NCI-H510A (cell line): ENCODE measurements around the gene STK32B.

Source experiments
- DNase-seq: peaks from one replicate; lab custom pipeline; 2025; lab: John Stamatoyannopoulos, UW

Gene STK32B

DNA sequence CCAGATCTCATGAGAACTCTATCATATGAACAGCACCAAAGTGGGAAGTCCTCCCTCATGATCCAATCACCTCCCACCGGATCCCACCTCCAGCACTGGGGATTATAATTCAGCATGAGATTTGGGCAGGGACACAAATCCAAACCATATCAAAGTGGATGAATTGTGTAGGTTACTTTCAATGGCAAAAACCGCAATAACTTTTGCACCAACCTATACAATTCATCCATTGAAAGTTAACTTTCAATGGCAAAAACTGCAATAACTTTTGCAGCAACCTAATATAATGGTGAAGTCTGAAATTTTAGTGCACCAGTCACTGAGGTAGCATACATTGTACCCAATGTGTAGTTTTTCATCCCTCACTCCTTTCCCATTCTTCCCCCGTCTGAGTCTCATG, 16.6 kb downstream of the STK32B start:
- DNase-seq: no peak

DNA sequence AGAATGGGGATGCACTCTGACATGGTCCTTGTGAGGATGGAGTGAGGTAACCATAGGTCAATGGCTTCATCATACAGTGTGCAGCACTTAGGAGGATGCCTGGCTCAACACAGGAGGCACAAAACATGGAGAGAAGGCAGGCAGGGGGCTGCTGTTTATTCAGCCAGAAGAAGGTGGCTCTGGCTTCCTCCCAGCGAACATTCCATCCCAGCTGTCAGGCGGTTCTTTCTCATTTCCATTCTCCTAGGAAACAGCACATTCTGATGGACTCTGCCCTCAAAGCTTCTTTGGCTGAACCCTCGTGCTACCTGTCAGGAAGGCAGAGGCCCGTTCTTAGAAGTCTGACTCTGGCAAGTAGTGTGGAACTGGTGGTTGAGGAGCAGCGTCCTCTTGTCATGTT, 18.6 kb downstream of the STK32B start:
- DNase-seq: no peak

DNA sequence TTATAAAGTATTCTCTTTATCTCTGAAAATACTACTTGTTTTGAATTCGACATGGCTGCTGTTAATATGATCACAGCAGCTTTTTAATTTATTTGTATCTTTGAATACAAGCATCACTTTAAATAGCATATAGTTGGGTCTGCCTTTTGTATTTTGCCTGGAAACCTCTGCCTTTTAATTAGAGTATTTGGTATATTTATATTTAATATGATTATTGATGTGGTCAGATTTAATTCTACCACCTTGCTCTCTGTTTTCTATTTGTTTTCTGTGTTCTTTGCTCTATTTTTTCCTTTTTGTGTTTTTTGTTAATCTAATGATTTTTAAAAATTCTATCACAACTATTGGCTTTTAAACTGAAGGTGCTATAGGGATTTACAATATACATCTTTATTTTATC, 21.7 kb downstream of the STK32B start:
- no peak for DNase-seq

DNA sequence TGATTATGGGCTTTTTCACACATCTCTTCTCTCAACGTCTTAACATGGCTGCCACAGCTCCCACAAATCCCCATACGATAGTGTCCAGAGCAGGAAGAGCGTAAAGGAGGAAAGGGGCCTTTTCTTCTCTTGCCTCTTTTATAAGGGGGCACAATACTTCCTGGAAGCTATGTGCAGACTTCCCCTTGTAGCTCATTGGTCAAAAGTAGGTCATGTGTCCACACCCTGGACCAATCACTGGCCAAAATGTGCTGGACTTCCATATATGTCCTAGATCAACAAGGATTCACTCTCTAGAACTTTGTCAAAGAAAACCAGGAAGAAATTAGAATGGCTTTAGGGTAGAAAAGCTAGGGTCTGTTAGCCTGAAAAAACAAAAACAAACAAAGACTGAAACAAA, 26.7 kb downstream of the STK32B start:
- DNase-seq: no peak

DNA sequence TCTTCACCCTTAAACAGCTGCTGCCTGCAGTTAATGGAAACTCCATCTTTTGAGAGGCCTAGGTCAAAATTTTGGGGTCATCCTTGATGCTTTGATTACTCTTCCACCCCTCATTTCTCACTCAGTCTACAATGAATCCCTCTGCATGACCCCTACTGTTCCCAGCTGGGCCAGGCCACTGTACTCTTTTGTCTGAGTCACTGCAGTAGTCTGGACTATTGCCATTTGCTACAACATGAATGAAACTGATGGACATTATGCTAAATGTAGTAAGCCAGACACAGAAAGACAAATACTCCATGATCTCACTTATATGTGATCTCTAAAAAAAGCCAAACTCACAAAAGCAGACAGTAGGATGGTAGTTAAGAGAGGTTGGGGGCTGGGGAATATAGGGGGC, 28.3 kb downstream of the STK32B start:
- no peak for DNase-seq

DNA sequence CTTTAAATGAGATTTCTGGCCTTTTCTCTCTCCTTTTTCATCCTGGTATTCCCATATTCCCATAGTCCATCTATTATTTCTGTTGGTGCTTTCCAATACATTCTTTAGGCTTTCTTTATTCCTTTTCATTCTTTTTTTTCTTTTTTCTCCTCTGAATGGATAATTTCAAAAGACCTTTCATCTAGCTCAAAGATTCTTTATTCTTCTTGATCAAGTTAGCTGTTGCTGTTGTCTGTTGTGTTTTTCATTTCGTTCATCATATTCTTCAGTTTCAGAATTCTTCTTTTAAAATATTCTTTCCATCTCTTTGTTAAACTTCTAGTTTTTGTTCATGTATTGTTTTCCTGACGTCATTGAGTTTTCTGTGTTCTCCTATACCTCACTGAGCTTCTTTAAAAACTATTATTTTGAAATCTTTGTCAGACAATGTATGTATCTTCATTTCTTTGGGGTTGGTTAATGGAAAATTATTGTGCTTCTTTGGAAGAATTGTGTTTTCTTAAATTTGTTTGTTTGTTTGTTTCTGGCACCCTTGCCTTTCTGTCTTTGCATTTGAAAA, 30.2 kb downstream of the STK32B start:
- no peak for DNase-seq

DNA sequence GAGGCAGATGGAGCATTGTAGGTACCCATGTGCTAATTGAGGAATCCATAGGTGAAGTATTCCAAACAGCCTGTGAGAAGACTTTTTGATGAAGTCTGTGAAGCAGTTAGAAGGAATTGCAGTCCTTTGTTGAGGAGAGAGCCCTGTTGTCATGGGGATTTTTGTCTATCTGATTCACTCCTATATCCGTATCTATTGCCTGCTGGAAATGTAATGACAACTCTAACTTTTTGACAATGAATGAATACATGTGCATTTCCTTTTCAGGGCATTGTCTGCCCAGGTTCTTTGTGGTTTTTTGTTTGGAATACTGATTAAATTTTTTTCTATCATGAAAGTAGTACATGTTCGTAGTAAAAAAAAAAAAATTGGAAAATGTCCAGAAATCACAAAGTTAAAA, 31.1 kb downstream of the STK32B start:
- no peak for DNase-seq

DNA sequence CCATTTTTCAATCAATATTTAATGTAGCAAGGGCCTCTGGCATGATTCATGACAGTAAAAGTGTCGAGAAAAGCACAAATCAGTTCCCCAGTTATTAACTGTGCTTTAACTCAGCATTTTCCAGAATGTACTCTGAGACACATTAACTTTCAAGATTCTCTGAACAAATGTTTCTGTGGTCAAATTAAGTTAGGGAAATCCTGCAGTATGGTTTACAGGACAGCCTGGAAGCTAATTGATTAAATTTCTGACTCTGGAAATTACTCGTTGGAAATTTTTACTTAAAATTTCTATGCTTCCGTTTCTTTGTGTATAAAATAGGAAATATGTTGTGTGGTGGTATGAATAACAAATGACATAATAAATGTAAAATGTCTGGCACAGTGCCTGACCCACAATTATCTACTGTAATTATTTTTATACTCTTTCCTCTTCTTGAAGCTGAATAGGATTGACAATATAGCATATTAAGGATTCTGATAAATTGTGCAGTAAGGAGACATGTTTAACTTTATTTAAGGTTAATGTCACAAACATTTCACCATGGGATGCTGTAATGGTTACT, 33.7 kb downstream of the STK32B start:
- no peak for DNase-seq

DNA sequence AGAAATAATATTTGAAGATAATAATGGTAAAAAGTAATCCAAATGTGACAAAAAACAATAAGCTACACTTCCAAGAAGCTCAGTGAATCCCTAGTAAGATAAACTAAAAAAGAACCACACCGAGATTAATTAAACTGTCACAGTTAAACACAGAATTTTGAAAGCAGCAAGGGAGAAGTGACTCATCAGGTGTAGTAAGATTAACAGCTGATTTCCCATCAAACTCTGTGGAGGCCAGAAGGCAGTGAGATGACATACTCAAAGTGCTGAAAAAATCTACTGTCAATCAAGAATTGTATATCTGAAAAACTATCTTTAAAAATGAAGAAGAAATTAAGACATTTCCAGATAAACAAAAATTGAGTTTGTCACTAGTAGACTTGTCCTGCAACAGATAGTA, 35.3 kb downstream of the STK32B start:
- no peak for DNase-seq

DNA sequence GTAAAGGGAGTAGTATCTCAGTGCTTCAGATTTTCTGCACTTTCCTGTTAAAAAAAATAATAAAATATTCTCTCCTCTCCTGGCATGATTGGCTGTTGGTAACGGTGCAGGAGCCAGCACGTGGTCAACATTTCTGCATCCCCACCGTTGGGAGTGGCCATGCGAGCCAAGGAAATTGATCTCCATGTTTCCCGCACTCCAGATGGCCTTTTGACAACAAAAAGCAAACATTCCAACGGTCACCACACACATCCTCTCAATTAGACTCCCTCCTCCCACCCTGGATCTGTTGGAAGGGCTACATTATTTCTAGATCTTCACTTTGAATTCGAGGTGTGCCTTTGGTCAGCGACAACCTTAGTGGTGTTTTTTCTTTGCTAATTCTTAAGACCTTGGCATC, 45.0 kb downstream of the STK32B start:
- no peak for DNase-seq

DNA sequence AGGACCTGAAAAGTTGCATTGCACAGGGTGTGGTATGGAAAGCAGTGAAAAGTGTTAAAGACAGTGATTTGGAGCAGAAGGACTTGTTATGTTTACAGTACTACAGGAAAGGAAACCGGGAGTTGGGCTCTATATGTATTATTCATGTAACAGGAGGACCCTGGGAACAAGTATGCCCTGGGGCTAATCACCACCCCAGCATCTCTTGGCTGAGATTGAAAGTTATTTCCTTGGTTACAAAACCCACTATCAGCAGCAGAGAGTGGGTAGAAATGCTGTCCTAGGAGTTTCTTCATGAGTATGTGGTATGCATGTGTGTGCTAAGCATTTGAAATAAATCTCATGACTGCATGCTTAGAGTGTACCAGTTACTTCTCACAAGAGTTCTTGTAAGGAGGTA, 46.9 kb downstream of the STK32B start:
- no peak for DNase-seq

DNA sequence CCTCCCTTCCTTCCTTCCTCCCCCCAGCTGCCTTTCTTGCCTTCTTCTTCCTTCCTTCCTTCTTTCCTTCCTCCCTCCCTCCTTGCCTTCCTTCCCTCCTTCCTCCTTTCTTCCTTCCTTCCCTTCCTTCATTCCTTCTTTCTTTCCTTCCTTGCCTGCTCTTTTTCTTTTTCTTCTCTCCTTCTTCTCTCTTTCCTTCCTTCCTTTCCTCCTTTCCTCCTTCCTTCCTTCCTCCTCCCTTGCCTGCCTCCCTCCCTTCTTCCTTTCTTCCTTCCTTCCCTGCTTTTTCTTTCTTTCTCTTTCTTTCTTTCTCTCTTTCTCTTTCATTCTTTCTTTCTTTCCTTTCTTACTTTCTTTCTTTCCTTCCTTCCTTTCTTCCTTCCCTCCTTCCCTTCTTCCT, 49.1 kb downstream of the STK32B start:
- no peak for DNase-seq

DNA sequence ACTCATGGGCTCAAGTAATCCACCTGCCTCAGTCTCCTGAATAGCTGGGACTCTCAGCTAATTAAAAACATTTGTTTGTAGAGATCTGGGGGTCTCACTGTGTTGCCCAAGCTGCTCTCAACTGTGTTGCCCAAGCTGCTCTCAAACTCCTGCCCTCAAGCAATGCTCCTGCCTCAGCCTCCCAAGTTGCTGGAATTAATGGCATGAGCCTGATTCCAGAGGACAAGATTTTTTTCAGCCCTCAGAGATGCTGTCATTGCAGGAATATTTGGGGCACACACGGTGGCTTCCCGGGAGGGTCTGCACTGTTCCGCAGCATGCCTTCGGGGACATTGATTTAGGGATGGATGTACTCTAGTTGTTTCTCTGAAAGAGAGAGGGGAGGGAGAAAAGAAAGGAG, 49.7 kb downstream of the STK32B start:
- DNase-seq: no peak

DNA sequence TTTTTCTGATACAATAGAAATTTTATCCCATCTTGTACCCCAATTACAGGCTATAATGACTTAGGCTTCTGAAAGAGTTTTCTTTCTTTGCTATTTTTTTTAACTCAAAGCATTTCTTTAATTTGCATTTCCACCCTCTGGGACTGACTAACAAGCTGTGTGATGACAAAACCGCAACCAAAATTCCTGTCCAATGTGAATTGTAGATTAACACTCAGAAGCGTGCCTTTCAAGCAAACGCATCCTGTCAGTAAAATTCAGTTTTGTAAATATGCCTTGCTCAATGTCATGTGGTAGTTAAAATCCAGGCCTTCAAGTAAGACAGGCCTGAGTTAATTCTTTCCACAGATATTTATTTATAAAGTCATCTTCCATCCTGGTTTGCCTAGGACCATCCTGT, 50.3 kb downstream of the STK32B start:
- no peak for DNase-seq

DNA sequence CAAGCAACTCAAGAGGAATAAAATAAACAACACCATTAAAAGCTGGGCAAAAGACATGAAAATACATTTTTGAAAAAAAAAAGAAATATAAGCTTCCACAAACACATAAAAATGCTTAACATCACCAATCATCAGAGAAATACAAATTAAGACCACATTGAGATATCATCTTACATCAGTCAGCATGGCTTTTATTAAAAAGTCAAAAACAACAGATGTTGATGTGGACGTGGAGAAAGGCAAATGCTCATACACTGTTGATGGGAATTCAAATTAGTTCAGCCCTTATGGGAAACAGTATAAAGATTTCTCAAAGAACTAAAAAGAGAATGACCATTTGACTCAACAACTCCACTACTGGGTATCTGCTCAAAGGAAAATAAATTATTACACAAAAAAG, 59.6 kb downstream of the STK32B start:
- no peak for DNase-seq

DNA sequence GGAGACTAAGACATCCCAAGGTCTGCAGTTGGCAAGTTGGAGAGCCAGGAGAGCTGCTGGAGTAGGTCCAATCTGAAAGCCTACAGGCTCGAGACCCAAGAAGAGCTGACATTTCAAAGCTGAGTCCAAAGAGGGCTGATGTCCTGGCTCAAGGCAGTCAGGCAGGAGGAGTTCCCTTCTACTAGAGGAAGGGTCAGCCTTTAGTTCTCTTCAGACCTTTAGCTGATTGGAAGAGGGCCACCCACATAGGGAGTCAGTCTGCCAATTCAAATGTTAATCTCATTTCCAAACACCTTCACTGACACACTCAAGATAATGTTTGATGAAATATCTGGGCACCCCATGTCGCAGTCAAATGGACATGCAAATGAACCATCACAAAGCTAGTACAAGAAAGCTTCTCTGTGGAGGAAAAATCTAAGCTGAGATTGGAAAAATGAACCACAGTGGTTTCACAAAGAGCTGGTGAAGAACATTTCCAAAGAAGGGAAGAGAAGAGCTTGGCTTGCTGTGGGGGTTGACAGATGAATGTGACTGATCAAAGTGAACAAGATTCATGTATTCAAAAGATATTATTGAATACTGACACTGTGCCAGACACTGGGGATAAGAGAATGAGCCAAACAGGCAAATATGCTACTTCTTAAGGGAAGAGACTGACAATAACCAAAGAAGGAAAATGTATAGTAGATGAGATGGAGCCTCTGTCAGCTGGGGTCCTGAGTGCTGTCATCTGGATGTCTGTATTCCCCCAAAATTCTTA, 61.2 kb downstream of the STK32B start:
- no peak for DNase-seq

DNA sequence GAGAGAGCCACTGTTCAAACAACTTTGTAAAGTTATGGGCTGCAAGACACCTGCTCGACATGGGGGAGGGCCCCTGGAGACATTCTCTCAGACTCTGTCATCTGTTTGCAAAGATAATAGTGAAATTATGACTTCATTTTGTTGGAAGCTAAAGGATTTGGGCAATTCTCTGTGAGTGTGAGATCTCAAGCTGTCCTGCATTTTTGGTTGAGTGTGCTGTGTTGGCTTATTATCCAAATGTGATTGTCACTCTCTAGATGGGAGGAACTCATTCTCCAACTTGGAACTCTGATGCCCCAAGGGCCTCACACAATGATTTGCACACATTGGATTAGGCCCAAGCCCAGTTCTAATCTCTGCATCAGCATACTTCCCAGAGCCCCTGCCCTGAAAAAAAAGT, 63.7 kb downstream of the STK32B start:
- DNase-seq: no peak

DNA sequence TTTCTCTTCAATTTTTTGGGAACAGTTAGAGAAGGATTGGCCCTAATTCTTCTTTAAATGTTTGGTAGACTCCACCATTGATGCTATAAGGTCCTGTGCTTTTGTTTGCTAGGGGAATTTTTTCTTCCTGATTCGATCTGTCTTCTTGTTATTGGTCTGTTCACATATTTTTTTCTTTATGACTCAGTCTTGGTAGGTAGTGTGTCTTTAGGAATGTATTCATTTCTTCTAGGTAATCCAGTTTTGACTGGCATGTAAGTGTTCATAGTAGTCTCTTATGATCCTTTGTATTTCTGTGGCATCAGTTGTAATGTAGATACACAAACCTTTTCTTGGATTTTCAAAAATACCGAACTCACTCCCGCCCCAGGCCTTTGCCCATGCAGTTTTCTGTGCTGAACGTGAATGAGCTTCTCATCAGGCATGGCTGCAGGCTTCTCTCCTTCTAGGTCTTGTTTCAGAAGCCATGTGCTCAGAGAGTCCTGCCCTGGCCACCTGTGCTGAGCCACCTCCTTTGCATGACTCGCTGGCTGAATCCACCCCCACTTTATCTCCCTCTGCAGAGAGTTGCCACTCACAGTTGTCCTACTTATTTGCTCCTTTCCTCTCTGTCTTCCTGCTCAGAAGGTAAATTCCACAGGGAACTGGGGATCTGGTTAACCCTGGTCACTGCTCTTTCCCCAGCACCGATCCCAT, 67.0 kb downstream of the STK32B start:
- no peak for DNase-seq

DNA sequence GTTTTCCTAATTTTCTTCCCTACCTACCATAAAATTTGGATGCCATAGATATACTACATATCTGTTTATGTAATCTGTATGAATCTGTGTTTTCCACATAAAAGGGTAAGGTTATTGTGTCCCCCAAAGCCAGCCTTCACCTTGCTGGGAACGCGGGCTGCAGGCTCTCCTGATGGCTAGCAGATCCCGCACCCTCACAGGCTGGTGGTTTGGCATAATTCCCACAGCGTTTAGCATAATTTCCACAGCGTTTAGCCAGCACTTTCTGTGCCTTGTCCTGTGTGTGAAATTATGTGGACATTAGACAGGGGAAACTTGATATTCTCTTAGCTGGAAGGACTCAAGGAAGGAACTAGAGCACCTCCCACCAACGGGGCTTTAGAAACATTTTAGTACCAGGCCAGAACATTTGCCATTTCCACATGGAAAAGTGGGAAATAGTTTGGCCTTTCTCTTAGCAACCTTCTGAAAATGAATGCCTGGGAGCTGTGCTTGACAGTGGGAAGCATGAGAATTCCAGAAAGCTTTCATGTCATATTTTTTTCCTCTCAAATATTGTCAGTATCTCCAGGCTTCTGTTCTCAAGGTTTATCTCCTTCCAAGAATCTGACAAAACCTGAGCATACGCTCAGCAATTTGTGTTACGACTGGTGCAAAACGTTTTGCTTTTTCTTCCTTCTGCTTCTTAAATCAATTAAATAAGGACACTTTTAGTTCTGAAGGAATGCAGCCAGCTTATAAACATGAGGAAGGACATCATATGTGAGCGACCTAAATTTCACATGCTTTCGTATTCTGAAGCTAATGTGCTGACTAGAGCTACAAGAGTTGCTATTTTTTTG, 67.9 kb downstream of the STK32B start:
- no peak for DNase-seq

DNA sequence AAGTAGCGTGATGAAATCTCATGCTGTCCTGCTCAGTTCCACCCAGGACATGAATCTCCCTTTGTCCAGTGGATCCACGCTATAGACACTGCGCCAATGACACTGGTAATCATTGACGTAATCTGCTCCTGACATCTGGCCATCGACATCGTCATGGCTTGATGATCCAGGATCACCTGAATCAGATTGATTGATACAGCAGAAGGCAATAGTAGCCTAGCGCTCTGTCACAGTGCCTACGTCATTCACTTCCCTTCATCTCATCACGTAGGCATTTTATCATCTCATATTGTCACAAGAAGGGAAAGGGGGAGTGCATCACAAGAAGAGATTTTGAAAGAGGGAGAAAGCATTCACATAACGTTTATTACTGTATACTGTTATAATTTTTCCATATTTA, 68.8 kb downstream of the STK32B start:
- DNase-seq: no peak

DNA sequence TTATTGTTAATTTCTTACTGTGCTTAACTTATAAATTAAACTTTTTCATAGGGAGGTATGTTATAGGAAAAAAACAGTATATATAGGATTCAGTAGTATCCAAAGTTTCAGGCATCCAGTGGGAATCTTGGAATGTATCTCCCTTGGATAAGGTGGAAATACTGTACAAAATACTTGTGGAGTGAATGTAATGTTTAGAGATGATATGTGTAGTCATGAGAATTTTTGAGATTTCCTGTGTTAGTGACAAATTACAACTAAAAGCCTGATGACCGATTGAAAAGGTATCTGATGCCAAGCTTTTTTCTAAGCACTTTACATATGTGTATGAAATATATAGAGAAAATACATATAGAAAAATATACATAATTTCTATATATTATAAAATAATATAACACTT, 69.2 kb downstream of the STK32B start:
- no peak for DNase-seq

DNA sequence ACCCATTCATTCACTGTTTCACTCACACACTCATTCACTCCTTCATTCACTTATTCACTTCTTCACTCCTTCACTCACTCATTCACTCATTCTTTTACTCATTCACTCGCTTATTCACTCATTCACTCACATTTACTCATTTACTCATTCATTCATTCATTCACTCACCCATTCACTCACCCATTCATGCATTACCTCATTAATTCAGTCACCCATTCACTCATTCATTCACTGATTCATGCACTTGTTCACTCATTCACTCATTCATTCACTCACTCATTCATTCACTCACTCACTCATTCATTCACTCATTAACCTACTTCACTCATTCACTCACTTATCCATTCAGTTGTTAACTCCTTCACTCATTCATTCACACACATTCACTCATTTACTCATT, 70.8 kb downstream of the STK32B start:
- no peak for DNase-seq
